Keratinocyte (primary cell): ENCODE results near the gene SMYD2.

Experiments used
- CTCF ChIP-seq, 3 experiments: IDR thresholded peaks in 1 of 3; conservative IDR thresholded peaks in 1 of 3; optimal IDR thresholded peaks in 1 of 3; 2 replicates in 2 of 3; 3 replicates in 1 of 3; pipeline versions ENCODE3 to v1.5.1; 2011; ENCODE audit warnings: low read length in 3 of 3, mild to moderate bottlenecking in 3 of 3, moderate library complexity in 2 of 3, control low read depth in 1 of 3, inconsistent platforms in 1 of 3; ENCODE audit not compliant: insufficient read depth in 2 of 3; ENCODE audit errors: extremely low read depth in 1 of 3
- EZH2 ChIP-seq: IDR thresholded peaks from one replicate; pipeline ENCODE4 v1.6.1; 2012; ENCODE audit warnings: inconsistent platforms, mild to moderate bottlenecking, low read length, moderate library complexity

- TF ChIP-seq CTCF (optimal IDR thresholded peaks at IDR 0.05 in 1 of 3, IDR thresholded peaks at IDR 0.05 in 1 of 3, conservative IDR thresholded peaks at IDR 0.05 in 1 of 3; ENCODE audit: extremely low read depth in 1 of 3, insufficient read depth in 2 of 3, low read length in 3 of 3) (no peak), EZH2 (no peak)
Observed at GRCh38 chr1:214364386-214364785, 83.4 kb downstream of the SMYD2 start.
